Activated naive CD8-positive, alpha-beta T cell treated with anti-CD3 and anti-CD28 coated beads, Interleukin-2, amount 50 U/mL, for 24 hours (primary cell): ENCODE data around the gene PRELID2.
"Not testable (repeated sequence)": the region's sequence is repeated elsewhere in the genome, so short reads cannot be mapped to it uniquely, and the experiment has no call there.

Source experiments
- ATAC-seq: fragments of 150-1000 bp; cut with Tn5 transposase; one replicate; pipeline ENCODE4 v1.10.0; 2021
- DNase-seq: peaks from one replicate; pipeline ENCODE4 v3.0.0; 2021
- H3K27ac Mint-ChIP-seq: one replicate; pipeline ENCODE4 v1.8.0; 2021; ENCODE audit warnings: mild to moderate bottlenecking, mixed read lengths
- H3K27me3 Mint-ChIP-seq: one replicate; pipeline ENCODE4 v1.8.0; 2021; ENCODE audit warnings: mixed read lengths
- H3K36me3 Mint-ChIP-seq: one replicate; pipeline ENCODE4 v1.8.0; 2021; ENCODE audit warnings: low read depth, mixed read lengths
- H3K4me1 Mint-ChIP-seq: one replicate; pipeline ENCODE4 v1.8.0; 2021; ENCODE audit warnings: mixed read lengths
- H3K4me3 Mint-ChIP-seq: one replicate; pipeline ENCODE4 v1.8.0; 2021; ENCODE audit warnings: mild to moderate bottlenecking, moderate library complexity, mixed read lengths
- H3K9me3 Mint-ChIP-seq: one replicate; pipeline ENCODE4 v1.8.0; 2021; ENCODE audit warnings: mixed read lengths

Gene PRELID2

GRCh38 chr5:145834917-145835847 is at the start of gene PRELID2:
Gene PRELID2 (minus strand): TSS chr5:145835342. CDS start chr5:145835251, 91 bp downstream.
- Mint-ChIP-seq H3K36me3 (no peaks in the 10 kb centered on the region), H3K27me3 (peaks cover 14% of the 10 kb centered on the region), H3K4me3 (peak within 1 kb of the TSS; percentile 54), H3K9me3 (no peaks in the 10 kb centered on the region), H3K27ac (no peak within 1 kb of the TSS), H3K4me1 (peaks cover 2% of the 10 kb centered on the region)
- peak; percentile 64 for DNase-seq
- ATAC-seq, result peak; percentile 80

GRCh38 chr5:145874765-145875164 is 39.6 kb upstream of the PRELID2 start:
- ATAC-seq (no peak), DNase-seq (no peak)
- Mint-ChIP-seq H3K36me3 (no peaks in the 10 kb centered on the region), H3K27me3 (peaks cover 12% of the 10 kb centered on the region), H3K4me3 (no peak overlapping the region), H3K4me1 (no peaks in the 10 kb centered on the region), H3K27ac (no peak overlapping the region), H3K9me3 (peaks cover 4% of the 10 kb centered on the region)

GRCh38 chr5:145872914-145873313 is 37.8 kb upstream of the PRELID2 start, which contains the start of gene GRXCR2:
Gene GRXCR2 (minus strand): TSS chr5:145873014. CDS start chr5:145872968, 46 bp downstream.
- Mint-ChIP-seq H3K4me1 (no peaks in the 10 kb centered on the region), H3K9me3 (peaks cover 4% of the 10 kb centered on the region), H3K4me3 (no peak within 1 kb of the TSS), H3K27me3 (peaks cover 7% of the 10 kb centered on the region), H3K27ac (no peak within 1 kb of the TSS), H3K36me3 (no peaks in the 10 kb centered on the region)
- no peak for ATAC-seq
- DNase-seq, result no peak

- peaks cover 7% of the 10 kb centered on the region for H3K27me3 Mint-ChIP-seq
- no peak overlapping the region for H3K4me3 Mint-ChIP-seq
- DNase-seq, result no peak
- no peaks in the 10 kb centered on the region for H3K36me3 Mint-ChIP-seq
- no peaks in the 10 kb centered on the region for H3K4me1 Mint-ChIP-seq
- ATAC-seq, result no peak
- peaks cover 4% of the 10 kb centered on the region for H3K9me3 Mint-ChIP-seq
- H3K27ac Mint-ChIP-seq, result no peak overlapping the region
Observed at GRCh38 chr5:145872486-145872885, 37.3 kb upstream of the PRELID2 start.

GRCh38 chr5:145869753-145870152 is 34.6 kb upstream of the PRELID2 start:
- no peak for DNase-seq
- no peaks in the 10 kb centered on the region for H3K36me3 Mint-ChIP-seq
- peaks cover under 1% of the 10 kb centered on the region for H3K9me3 Mint-ChIP-seq
- no peaks in the 10 kb centered on the region for H3K4me1 Mint-ChIP-seq
- H3K4me3 Mint-ChIP-seq, result no peak overlapping the region
- H3K27me3 Mint-ChIP-seq, result peaks cover 9% of the 10 kb centered on the region
- no peak overlapping the region for H3K27ac Mint-ChIP-seq
- ATAC-seq, result no peak

- H3K4me3 Mint-ChIP-seq, result no peak overlapping the region
- H3K36me3 Mint-ChIP-seq, result no peaks in the 10 kb centered on the region
Observed at GRCh38 chr5:145867806-145868205, 32.7 kb upstream of the PRELID2 start.

GRCh38 chr5:145864432-145864831 is 29.3 kb upstream of the PRELID2 start:
- not testable (repeated sequence) for H3K4me3 Mint-ChIP-seq, H3K4me1 Mint-ChIP-seq, H3K27me3 Mint-ChIP-seq, H3K27ac Mint-ChIP-seq, H3K36me3 Mint-ChIP-seq, DNase-seq, H3K9me3 Mint-ChIP-seq, ATAC-seq

More at GRCh38 chr5:145867806-145868205, 32.7 kb upstream of the PRELID2 start:
- Mint-ChIP-seq H3K27me3 (peaks cover 6% of the 10 kb centered on the region), H3K27ac (no peak overlapping the region), H3K9me3 (peaks cover 3% of the 10 kb centered on the region), H3K4me1 (no peaks in the 10 kb centered on the region)
- DNase-seq (no peak), ATAC-seq (no peak)

GRCh38 chr5:145863003-145863402 is 27.9 kb upstream of the PRELID2 start:
- Mint-ChIP-seq H3K27me3 (peaks cover 6% of the 10 kb centered on the region), H3K27ac (no peak overlapping the region), H3K4me1 (no peaks in the 10 kb centered on the region), H3K9me3 (peaks cover 3% of the 10 kb centered on the region), H3K4me3 (no peak overlapping the region), H3K36me3 (no peaks in the 10 kb centered on the region)
- ATAC-seq (no peak), DNase-seq (no peak)

- peaks cover 3% of the 10 kb centered on the region for H3K9me3 Mint-ChIP-seq
- H3K4me3 Mint-ChIP-seq, result no peak overlapping the region
- no peak for DNase-seq
- peaks cover 7% of the 10 kb centered on the region for H3K27me3 Mint-ChIP-seq
- no peaks in the 10 kb centered on the region for H3K36me3 Mint-ChIP-seq
- H3K4me1 Mint-ChIP-seq, result no peaks in the 10 kb centered on the region
- no peak overlapping the region for H3K27ac Mint-ChIP-seq
- no peak for ATAC-seq
Observed at GRCh38 chr5:145859897-145860296, 24.8 kb upstream of the PRELID2 start.

- no peaks in the 10 kb centered on the region for H3K4me1 Mint-ChIP-seq
- DNase-seq, result no peak
- H3K9me3 Mint-ChIP-seq, result peaks cover under 1% of the 10 kb centered on the region
- ATAC-seq, result no peak
- H3K27me3 Mint-ChIP-seq, result peaks cover 4% of the 10 kb centered on the region
- H3K27ac Mint-ChIP-seq, result no peak overlapping the region
- no peak overlapping the region for H3K4me3 Mint-ChIP-seq
- no peaks in the 10 kb centered on the region for H3K36me3 Mint-ChIP-seq
Observed at GRCh38 chr5:145859453-145859852, 24.3 kb upstream of the PRELID2 start.

- H3K9me3 Mint-ChIP-seq, result no peaks in the 10 kb centered on the region
- no peaks in the 10 kb centered on the region for H3K36me3 Mint-ChIP-seq
- H3K27ac Mint-ChIP-seq, result no peak overlapping the region
- no peaks in the 10 kb centered on the region for H3K4me1 Mint-ChIP-seq
- DNase-seq, result no peak
- H3K4me3 Mint-ChIP-seq, result no peak overlapping the region
- ATAC-seq, result no peak
- H3K27me3 Mint-ChIP-seq, result peaks cover 4% of the 10 kb centered on the region
Observed at GRCh38 chr5:145858959-145859358, 23.8 kb upstream of the PRELID2 start.

GRCh38 chr5:145856285-145856818 is 21.2 kb upstream of the PRELID2 start:
- H3K27ac Mint-ChIP-seq, result no peak overlapping the region
- ATAC-seq, result peak; percentile 80
- no peak overlapping the region for H3K4me3 Mint-ChIP-seq

GRCh38 chr5:145855763-145856267 is 20.7 kb upstream of the PRELID2 start:
- no peak for ATAC-seq
- H3K4me3 Mint-ChIP-seq, result no peak overlapping the region

More at GRCh38 chr5:145856285-145856818, 21.2 kb upstream of the PRELID2 start:
- Mint-ChIP-seq H3K9me3 (no peaks in the 10 kb centered on the region), H3K36me3 (no peaks in the 10 kb centered on the region), H3K4me1 (no peaks in the 10 kb centered on the region), H3K27me3 (peaks cover 5% of the 10 kb centered on the region)
- DNase-seq, result no peak

GRCh38 chr5:145854651-145855258 is 19.6 kb upstream of the PRELID2 start:
- DNase-seq (no peak), ATAC-seq (no peak)
- Mint-ChIP-seq H3K4me3 (no peak overlapping the region), H3K4me1 (no peaks in the 10 kb centered on the region), H3K36me3 (no peaks in the 10 kb centered on the region), H3K27me3 (peaks cover 6% of the 10 kb centered on the region), H3K27ac (no peak overlapping the region), H3K9me3 (no peaks in the 10 kb centered on the region)

More at GRCh38 chr5:145855763-145856267, 20.7 kb upstream of the PRELID2 start:
- Mint-ChIP-seq H3K27me3 (peaks cover 6% of the 10 kb centered on the region), H3K36me3 (no peaks in the 10 kb centered on the region), H3K27ac (no peak overlapping the region), H3K4me1 (no peaks in the 10 kb centered on the region), H3K9me3 (no peaks in the 10 kb centered on the region)
- DNase-seq, result no peak
